ENCODE measurements around the gene MYCBP2. TPM values are rescaled to one million over a fixed set of nuclear protein-coding genes. Genes with fewer than 3 reads are reported as not detected.

Gene MYCBP2
- total RNA-seq, 2 donors from 2014 or later: 41.2 to 42.6 TPM

GRCh38 chr13:77310161-77310560 is 16.7 kb downstream of the MYCBP2 start:
- Histone ChIP-seq H3K27me3 (no peaks in the 10 kb centered on the region), H3K27ac (no peak overlapping the region), H3K9ac (ENCODE audit: low read depth in 2 of 2, low read length in 2 of 2) (no peak overlapping the region), H3K4me3 (no peak overlapping the region), H3K9me3 (no peaks in the 10 kb centered on the region), H3K4me1 (peaks cover 4% of the 10 kb centered on the region), H3K36me3 (no peaks in the 10 kb centered on the region)
- no peak for DNase-seq
- intact Hi-C loops (cut with DNase I): no loop called here
- TF ChIP-seq CTCF (IDR thresholded peaks at IDR 0.05): no peak

GRCh38 chr13:77309254-77309653 is 17.6 kb downstream of the MYCBP2 start:
- Histone ChIP-seq H3K9ac (ENCODE audit: low read depth in 2 of 2, low read length in 2 of 2) (no peak overlapping the region), H3K36me3 (no peaks in the 10 kb centered on the region), H3K27ac (no peak overlapping the region), H3K4me3 (no peak overlapping the region), H3K4me1 (peaks cover 4% of the 10 kb centered on the region), H3K9me3 (no peaks in the 10 kb centered on the region), H3K27me3 (no peaks in the 10 kb centered on the region)
- intact Hi-C loops (cut with DNase I): no loop called here
- DNase-seq: no peak
- no peak for TF ChIP-seq CTCF (IDR thresholded peaks at IDR 0.05)

GRCh38 chr13:77306458-77306857 is 20.4 kb downstream of the MYCBP2 start:
- H3K4me3 ChIP-seq: no peak overlapping the region
- no peaks in the 10 kb centered on the region for H3K36me3 ChIP-seq
- no peaks in the 10 kb centered on the region for H3K27me3 ChIP-seq
- no peak for TF ChIP-seq CTCF (IDR thresholded peaks at IDR 0.05)
- intact Hi-C loops (cut with DNase I): no loop called here
- H3K9me3 ChIP-seq: no peaks in the 10 kb centered on the region
- peaks cover 4% of the 10 kb centered on the region for H3K4me1 ChIP-seq
- no peak overlapping the region for H3K9ac ChIP-seq (ENCODE audit: low read depth in 2 of 2, low read length in 2 of 2)
- no peak overlapping the region for H3K27ac ChIP-seq
- DNase-seq: no peak

- no peaks in the 10 kb centered on the region for H3K36me3 ChIP-seq
- no peak overlapping the region for H3K9ac ChIP-seq (ENCODE audit: low read depth in 2 of 2, low read length in 2 of 2)
- H3K4me3 ChIP-seq: no peak overlapping the region
- DNase-seq: no peak
- H3K27me3 ChIP-seq: no peaks in the 10 kb centered on the region
- intact Hi-C loops (cut with DNase I): no loop called here
- no peak for TF ChIP-seq CTCF (IDR thresholded peaks at IDR 0.05)
- no peaks in the 10 kb centered on the region for H3K9me3 ChIP-seq
- no peak overlapping the region for H3K27ac ChIP-seq
- H3K4me1 ChIP-seq: peaks cover 4% of the 10 kb centered on the region
Observed at GRCh38 chr13:77305266-77305665, 21.6 kb downstream of the MYCBP2 start.

- no peaks in the 10 kb centered on the region for H3K9me3 ChIP-seq
- no peaks in the 10 kb centered on the region for H3K27me3 ChIP-seq
- intact Hi-C loops (cut with DNase I): no loop called here
- no peaks in the 10 kb centered on the region for H3K36me3 ChIP-seq
- H3K9ac ChIP-seq (ENCODE audit: low read depth in 2 of 2, low read length in 2 of 2): no peak overlapping the region
- no peaks in the 10 kb centered on the region for H3K4me1 ChIP-seq
- H3K4me3 ChIP-seq: no peak overlapping the region
- H3K27ac ChIP-seq: no peak overlapping the region
- no peak for TF ChIP-seq CTCF (IDR thresholded peaks at IDR 0.05)
- DNase-seq: no peak
Observed at GRCh38 chr13:77300176-77301037, 26.5 kb downstream of the MYCBP2 start.

Measured in colonic mucosa (tissue), 4 donors.